HG03095 (cell line): ENCODE measurements around the gene DOCK8.
A peak's percentile ranks its signal among the peaks of the same experiment; 100 is the strongest.
"Not testable (repeated sequence)": the region's sequence is repeated elsewhere in the genome, so short reads cannot be mapped to it uniquely, and the experiment has no call there.

Experiments used
- ATAC-seq: cut with Tn5 transposase; IDR thresholded peaks from one replicate; pipeline ENCODE4 v1.9.1; 2021; ENCODE audit warnings: moderate library complexity; ENCODE audit not compliant: unreplicated experiment

DOCK8 gene

GRCh38 chr9:214648-215493 is at the start of gene DOCK8:
TSS of gene DOCK8 (plus strand) at chr9:214865. CDS start at chr9:214977, 112 bp downstream.
- ATAC-seq, result peak; percentile 90

- ATAC-seq, result not testable (repeated sequence)
Measured at GRCh38 chr9:169757-170156, 44.9 kb upstream of the DOCK8 start.

GRCh38 chr9:178140-178825 is 36.4 kb upstream of the DOCK8 start:
- not testable (repeated sequence) for ATAC-seq

- ATAC-seq, result not testable (repeated sequence)
Measured at GRCh38 chr9:178970-179383, 35.7 kb upstream of the DOCK8 start, which contains the start of gene ZNG1A. TSS of gene ZNG1A (minus strand) at chr9:179056. CDS start at chr9:178969, 87 bp downstream.

DNA sequence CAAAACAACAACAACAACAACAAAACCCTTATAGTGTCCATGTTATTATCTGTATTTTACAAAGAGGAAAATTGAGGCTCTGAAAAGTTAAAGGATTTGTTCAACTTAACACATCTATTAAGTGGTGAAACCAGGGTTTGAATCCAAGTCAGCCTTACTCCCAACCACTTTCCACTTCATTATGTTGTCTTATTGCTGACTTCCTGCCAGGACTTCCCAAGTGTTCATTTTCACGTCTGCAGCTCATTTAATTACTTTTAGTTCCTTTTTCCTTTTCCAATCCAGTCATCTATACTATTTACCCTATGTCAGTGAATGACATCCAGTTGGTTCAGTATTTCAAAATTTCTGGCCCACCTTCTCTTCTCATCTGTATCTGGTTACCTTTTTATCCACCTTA is 15.1 kb upstream of the DOCK8 start:
- ATAC-seq, result not testable (repeated sequence)

GRCh38 chr9:206481-206880 is 8.2 kb upstream of the DOCK8 start:
- ATAC-seq, result no peak

DNA sequence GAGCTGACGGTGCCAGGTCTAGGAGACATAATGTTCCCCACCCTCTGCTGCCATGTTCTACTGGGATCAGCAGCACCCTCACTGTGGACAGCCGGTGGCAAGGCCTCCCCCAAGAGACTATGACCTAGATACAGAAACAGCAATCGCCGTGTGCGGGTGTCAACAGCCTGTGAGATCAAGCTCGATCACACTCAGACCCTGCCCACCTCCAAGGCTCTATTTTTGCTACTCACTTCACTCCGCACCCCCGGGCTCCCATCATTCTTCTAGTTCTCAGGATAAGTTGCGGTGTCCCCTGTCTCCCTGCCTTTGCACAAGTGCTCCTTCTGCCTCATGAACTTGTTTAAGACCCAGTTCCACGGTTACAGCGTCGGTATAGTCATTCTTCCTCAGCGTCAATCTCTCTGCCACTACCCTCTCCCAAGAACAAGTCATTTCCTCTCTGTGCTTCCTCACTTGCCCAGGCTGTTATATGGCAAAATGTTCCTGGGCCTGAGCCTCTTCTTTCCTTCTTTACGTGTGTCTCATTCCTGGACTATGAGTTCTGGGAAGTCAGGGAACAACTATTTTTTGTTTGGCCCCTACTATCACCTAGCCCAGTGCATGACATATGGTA is 5.4 kb upstream of the DOCK8 start:
- no peak for ATAC-seq

DNA sequence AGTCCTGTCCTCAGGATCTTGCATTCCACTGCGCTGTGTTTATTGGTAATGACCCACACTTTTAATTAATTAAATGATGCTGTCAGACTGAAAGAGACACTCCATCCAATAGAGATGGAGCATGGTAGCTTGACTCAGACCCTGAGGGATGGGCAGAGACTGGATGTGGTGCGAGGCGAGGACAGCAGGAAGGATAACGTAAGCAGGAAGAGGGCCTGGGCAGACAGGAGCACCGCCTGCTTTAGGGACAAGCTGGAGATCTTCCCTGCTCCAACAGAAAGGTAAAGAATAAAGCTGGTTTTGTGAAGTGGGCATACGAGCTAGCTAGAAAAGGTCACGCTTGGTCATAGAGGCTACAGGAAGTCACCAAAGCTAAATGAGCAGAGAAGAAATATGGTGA is 3.6 kb upstream of the DOCK8 start:
- ATAC-seq, result no peak

GRCh38 chr9:211557-211956 is 3.1 kb upstream of the DOCK8 start:
- ATAC-seq, result no peak

GRCh38 chr9:212297-212696 is 2.4 kb upstream of the DOCK8 start:
- ATAC-seq, result no peak

GRCh38 chr9:213901-214300 is 764 bp upstream of the DOCK8 start:
- ATAC-seq, result not testable (repeated sequence)

- ATAC-seq, result no peak
Measured at GRCh38 chr9:214351-214647, 366 bp upstream of the DOCK8 start.

- ATAC-seq, result no peak
Measured at GRCh38 chr9:215631-216155, 1.0 kb downstream of the DOCK8 start.

DNA sequence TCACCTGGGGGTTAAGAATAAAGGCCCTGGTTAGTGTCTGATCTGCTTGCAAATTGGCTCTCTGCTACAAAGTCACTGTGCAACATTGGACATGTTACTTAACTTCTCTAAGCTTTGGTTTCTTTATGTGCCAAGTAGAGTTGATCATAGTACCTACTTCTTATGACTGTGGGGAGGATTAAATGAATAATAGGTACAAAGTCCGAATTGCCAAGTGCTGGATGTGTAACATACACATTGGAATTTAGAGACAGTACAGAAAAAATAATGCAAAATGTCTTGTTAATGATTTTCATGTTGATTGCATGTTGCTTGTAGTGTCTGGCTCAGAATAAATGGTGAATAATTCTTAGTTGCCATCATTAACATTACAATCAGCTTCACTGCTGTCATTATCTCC is 2.2 kb downstream of the DOCK8 start:
- no peak for ATAC-seq

DNA sequence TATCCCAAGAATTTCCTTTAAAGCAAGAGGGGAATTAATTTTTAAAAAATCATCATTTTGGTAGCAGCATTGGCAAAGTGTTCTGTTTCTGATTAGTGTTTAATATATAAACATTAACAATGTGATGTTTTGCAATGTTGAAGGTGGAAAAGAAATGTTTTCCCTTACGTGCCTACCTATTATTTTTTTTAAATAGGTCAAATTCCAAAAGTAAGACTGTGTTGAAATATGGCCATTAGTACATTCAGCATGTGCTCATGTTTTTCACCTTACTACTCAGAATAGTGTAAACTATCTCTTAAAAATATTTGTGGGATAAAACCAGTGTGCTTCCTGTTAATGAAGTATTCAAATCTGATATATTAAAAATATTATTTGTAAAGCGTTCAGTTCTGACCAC is 3.3 kb downstream of the DOCK8 start:
- ATAC-seq, result no peak

DNA sequence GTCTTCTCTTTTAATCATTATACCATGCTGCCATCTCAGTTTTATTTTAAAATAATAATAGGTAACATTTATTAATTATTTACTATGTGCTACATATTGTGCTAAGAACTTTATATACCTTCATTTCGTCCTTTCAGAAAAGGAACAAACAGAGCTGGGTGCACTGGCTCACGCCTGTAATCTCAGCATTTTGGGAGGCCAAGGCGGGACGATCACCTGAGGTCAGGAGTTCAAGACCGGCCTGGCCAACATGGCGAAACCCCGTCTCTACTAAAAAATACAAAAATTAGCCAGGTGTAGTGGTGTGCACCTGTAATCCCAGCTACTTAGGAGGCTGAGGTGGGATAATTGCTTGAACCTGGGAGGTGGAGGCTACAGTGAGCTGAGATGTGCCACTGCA is 4.4 kb downstream of the DOCK8 start:
- ATAC-seq, result not testable (repeated sequence)

GRCh38 chr9:219670-220365 is 5.2 kb downstream of the DOCK8 start:
- ATAC-seq, result no peak

GRCh38 chr9:221989-222776 is 7.5 kb downstream of the DOCK8 start:
- no peak for ATAC-seq

- no peak for ATAC-seq
Measured at GRCh38 chr9:223152-223551, 8.5 kb downstream of the DOCK8 start.

DNA sequence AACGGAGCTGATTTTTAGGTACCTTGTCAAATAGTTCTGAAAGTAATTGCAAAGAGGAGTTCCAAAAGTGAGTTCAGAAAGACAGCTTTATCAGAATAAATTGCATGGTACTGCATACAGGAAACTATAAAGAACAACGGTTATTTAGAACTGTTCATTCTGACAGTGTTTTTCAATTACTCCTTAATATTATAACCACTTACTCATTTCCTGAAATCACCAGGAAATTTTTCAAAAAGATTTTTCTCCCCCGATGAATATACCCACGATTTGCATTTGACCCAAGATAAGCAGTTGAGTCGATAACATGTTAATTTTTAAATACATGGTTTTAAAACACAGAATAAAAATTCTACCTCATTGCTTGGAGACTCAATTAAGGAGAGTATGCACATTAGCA is 9.4 kb downstream of the DOCK8 start:
- no peak for ATAC-seq
